ENCODE measurements around the gene YTHDC1. TPM values are rescaled to one million over a fixed set of nuclear protein-coding genes. Genes with fewer than 3 reads are reported as not detected.
A peak's percentile ranks its signal among the peaks of the same experiment; 100 is the strongest.

YTHDC1 gene
- total and polyA plus RNA-seq, 2 of the 13 experiments (the other 11 are each of a cell fraction or from before 2014, with no cell fraction given), result 37.3 to 56.8 TPM

GRCh38 chr4:68347845-68348244, 2.0 kb downstream of the YTHDC1 start:
- Histone ChIP-seq H2AFZ (ENCODE audit: low read length) (no peak overlapping the region), H3K4me1 (ENCODE audit: insufficient read depth, low read length) (peaks cover 41% of the 10 kb centered on the region), H3K4me2 (ENCODE audit: low read depth, low read length) (peak overlapping the region; percentile 88), H3K9me3 (ENCODE audit: low read length) (no peaks in the 10 kb centered on the region), H3K9ac (ENCODE audit: insufficient read depth, low read depth, low read length) (peak overlapping the region; percentile 97), H3K36me3 (replicated peaks in 1 of 2; ENCODE audit: control insufficient read depth in 1 of 2, insufficient read depth in 2 of 2, low read length in 2 of 2) (peaks cover 0 to 9% of the 10 kb centered on the region in 2 experiments; a peak in 2 of 5 replicates), H4K20me1 (ENCODE audit: insufficient read depth, low read length) (peaks cover 57% of the 10 kb centered on the region), H3K27ac (ENCODE audit: extremely low read length, insufficient read depth, low read length) (no peak overlapping the region), H3K79me2 (ENCODE audit: insufficient read depth, low read length) (peaks cover 69% of the 10 kb centered on the region), H3K4me3 (replicated peaks in 1 of 3; ENCODE audit: insufficient read depth in 1 of 3, low read depth in 2 of 3, low read length in 3 of 3) (peak overlapping the region; percentile 86 to 96 (median 90); a peak in 5 of 6 replicates), H3K27me3 (ENCODE audit: control insufficient read depth in 1 of 2, insufficient read depth in 2 of 2, low read length in 2 of 2) (no peaks in the 10 kb centered on the region; a peak in 1 of 5 replicates)
- FAIRE-seq (no peak), DNase-seq (ENCODE audit: low spot score) (no peak), ATAC-seq (no peak)
- TF ChIP-seq TMF1 (CRISPR knock-in tag; IDR thresholded peaks at IDR 0.05; ENCODE audit: low read depth) (no peak), SCMH1 (CRISPR knock-in tag; IDR thresholded peaks at IDR 0.05; ENCODE audit: borderline replicate concordance) (no peak), ZNF740 (CRISPR knock-in tag; IDR thresholded peaks at IDR 0.05) (no peak), ZNF816 (CRISPR knock-in tag; IDR thresholded peaks at IDR 0.05; ENCODE audit: borderline replicate concordance) (no peak), RFX5 (IDR thresholded peaks at IDR 0.05; ENCODE audit: low read depth, low read length) (no peak), ATAD3A (CRISPR knock-in tag; IDR thresholded peaks at IDR 0.05) (no peak), MXD3 (CRISPR knock-in tag; IDR thresholded peaks at IDR 0.05) (no peak), ZNF264 (CRISPR knock-in tag; IDR thresholded peaks at IDR 0.05) (no peak)
- CTCF ChIA-PET (ENCODE audit: low intra/inter-chr PET ratio, low total read pairs), result no interaction called here
- BruUV-seq (replicated peaks), result no TSS peak
- POLR2A ChIA-PET, result no interaction called here
- intact Hi-C loops (cut with micrococcal nuclease; ENCODE audit: unreplicated experiment) (no loop called here), in situ Hi-C loops (cut with HindIII; ENCODE audit: extremely low pct_ligation_motif_present, low pct_unique_long_range_greater_than_20kb) (no loop called here)
- 11% methylated on average over 5 of the region's 5 CpGs for WGBS (ENCODE audit: low lambda C conversion rate)

- H3K4me1 ChIP-seq (ENCODE audit: insufficient read depth, low read length), result peaks cover 47% of the 10 kb centered on the region
- H2AFZ ChIP-seq (ENCODE audit: low read length), result no peak overlapping the region
- peak overlapping the region; percentile 88 for H3K4me2 ChIP-seq (ENCODE audit: low read depth, low read length)
- ChIA-PET POLR2A (no interaction called here), CTCF (ENCODE audit: low intra/inter-chr PET ratio, low total read pairs) (no interaction called here)
- H3K9me3 ChIP-seq (ENCODE audit: low read length), result no peaks in the 10 kb centered on the region
- H4K20me1 ChIP-seq (ENCODE audit: insufficient read depth, low read length), result peaks cover 70% of the 10 kb centered on the region
- H3K4me3 ChIP-seq (replicated peaks in 1 of 3; ENCODE audit: insufficient read depth in 1 of 3, low read depth in 2 of 3, low read length in 3 of 3), result peak overlapping the region in 2 of 3 experiments; percentile 86 to 96; a peak in 1 of 6 replicates
- H3K79me2 ChIP-seq (ENCODE audit: insufficient read depth, low read length), result peaks cover 83% of the 10 kb centered on the region
- in situ Hi-C loops (cut with HindIII; ENCODE audit: extremely low pct_ligation_motif_present, low pct_unique_long_range_greater_than_20kb), result no loop called here
- WGBS (ENCODE audit: low lambda C conversion rate), result 69% methylated on average over 3 of the region's 3 CpGs
- H3K27ac ChIP-seq (ENCODE audit: extremely low read length, insufficient read depth, low read length), result no peak overlapping the region
- FAIRE-seq (no peak), ATAC-seq (no peak), DNase-seq (ENCODE audit: low spot score) (peak; percentile 49)
- intact Hi-C loops (cut with micrococcal nuclease; ENCODE audit: unreplicated experiment), result no loop called here
- H3K36me3 ChIP-seq (replicated peaks in 1 of 2; ENCODE audit: control insufficient read depth in 1 of 2, insufficient read depth in 2 of 2, low read length in 2 of 2), result peaks cover 0 to 9% of the 10 kb centered on the region in 2 experiments; a peak in 2 of 5 replicates
- H3K9ac ChIP-seq (ENCODE audit: insufficient read depth, low read depth, low read length), result no peak overlapping the region
- BruUV-seq (replicated peaks), result no TSS peak
- no peaks in the 10 kb centered on the region; a peak in 1 of 5 replicates for H3K27me3 ChIP-seq (ENCODE audit: control insufficient read depth in 1 of 2, insufficient read depth in 2 of 2, low read length in 2 of 2)
- TF ChIP-seq ZNF292 (CRISPR knock-in tag; IDR thresholded peaks at IDR 0.05; ENCODE audit: borderline replicate concordance, low read depth) (no peak), TEAD2 (CRISPR knock-in tag; IDR thresholded peaks at IDR 0.05) (no peak), GATAD2A (CRISPR knock-in tag; IDR thresholded peaks at IDR 0.05) (0 out of 2 replicates have a peak, but pooled peaks have one; percentile 32), CSRNP2 (CRISPR knock-in tag; conservative IDR thresholded peaks at IDR 0.05; ENCODE audit: low read depth) (no peak), CBX1 (IDR thresholded peaks at IDR 0.05; ENCODE audit: low read depth) (no peak), ZNF660 (CRISPR knock-in tag; IDR thresholded peaks at IDR 0.05; ENCODE audit: borderline replicate concordance, low read depth) (no peak), JUND (CRISPR knock-in tag; IDR thresholded peaks at IDR 0.05) (0 out of 2 replicates have a peak, but pooled peaks have one; percentile 25), NR1H2 (CRISPR knock-in tag; IDR thresholded peaks at IDR 0.05; ENCODE audit: borderline replicate concordance, low read depth) (no peak), SAP130 (CRISPR knock-in tag; IDR thresholded peaks at IDR 0.05; ENCODE audit: low read depth) (peak; percentile 30; the same call in 1 of the 2 replicates), ZBTB20 (CRISPR knock-in tag; IDR thresholded peaks at IDR 0.05; ENCODE audit: borderline replicate concordance, low read depth) (peak; percentile 27; the same call in 1 of the 2 replicates), MBNL3 (CRISPR knock-in tag; conservative IDR thresholded peaks at IDR 0.05) (no peak)
These were observed 3.4 kb downstream of the YTHDC1 start for GRCh38 chr4:68346461-68346860.
